ENCODE measurements around the gene ANKRD55. TPM values are rescaled to one million over a fixed set of nuclear protein-coding genes. Genes with fewer than 3 reads are reported as not detected.

The ANKRD55 gene
- 10 to 100 TPM; 14.1 to 14.6 TPM for total RNA-seq

DNA sequence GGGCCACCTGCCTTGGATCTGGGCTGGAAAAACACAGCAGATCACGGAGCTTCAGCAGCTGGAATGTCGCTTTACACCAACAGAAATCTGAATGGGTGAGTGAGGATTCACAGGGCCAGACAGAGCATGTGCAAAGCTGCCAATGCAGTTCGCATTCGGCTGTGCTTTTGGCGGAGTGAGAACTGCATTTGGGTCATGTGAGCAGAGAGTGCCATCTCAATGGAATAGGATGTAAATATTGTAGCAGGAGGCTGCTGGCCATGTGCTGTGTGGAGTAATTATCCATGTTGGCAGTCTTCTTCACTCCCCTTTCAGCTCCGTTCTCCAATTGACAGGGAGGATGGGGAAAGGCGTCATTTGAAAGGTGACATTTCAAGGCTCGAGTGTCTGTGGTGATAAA, at the start of gene ANKRD55:
TSS of gene ANKRD55 (minus strand) at position 101 of the 400 bp plus-strand sequence. CDS start 417 bp downstream, outside the sequence.
- Mint-ChIP-seq H3K36me3 (ENCODE audit: low read depth) (no peaks in the 10 kb centered on the region), H3K27ac (no peak within 1 kb of the TSS), H3K4me3 (no peak within 1 kb of the TSS), H3K9me3 (no peaks in the 10 kb centered on the region), H3K4me1 (ENCODE audit: low read depth) (no peaks in the 10 kb centered on the region), H3K27me3 (ENCODE audit: low read depth) (no peaks in the 10 kb centered on the region)
- DNase-seq, result no peak
- intact Hi-C loops (cut with micrococcal nuclease), result no loop called here
- CTCF ChIA-PET, result interaction anchor here (1.3 kb wide), 1 partner anchor 300 kb away, joined by 3 read pairs; no protein-coding TSS in a partner anchor

DNA sequence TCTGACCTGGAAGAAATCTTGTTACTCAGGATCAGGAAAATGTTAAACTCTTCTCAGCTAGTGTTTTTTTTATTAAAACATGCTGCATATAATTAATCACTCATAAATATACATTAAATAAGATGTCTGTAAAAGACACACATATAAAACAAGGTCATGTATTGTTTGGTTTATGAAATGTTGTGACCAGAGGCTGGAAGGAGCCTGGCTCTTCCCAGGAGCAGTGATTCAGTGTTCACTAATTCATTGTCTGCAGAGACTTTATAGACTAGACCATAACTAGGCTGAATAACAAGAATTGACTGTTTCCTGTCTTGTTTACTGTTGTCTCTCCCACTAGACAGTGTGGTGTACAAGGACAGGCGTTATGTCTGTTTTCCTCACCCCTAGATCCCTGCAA, 49.1 kb upstream of the ANKRD55 start:
- no peaks in the 10 kb centered on the region for H3K4me1 Mint-ChIP-seq (ENCODE audit: low read depth)
- H3K36me3 Mint-ChIP-seq (ENCODE audit: low read depth), result no peaks in the 10 kb centered on the region
- H3K4me3 Mint-ChIP-seq, result no peak overlapping the region
- H3K27ac Mint-ChIP-seq, result no peak overlapping the region
- no peak for DNase-seq
- intact Hi-C loops (cut with micrococcal nuclease), result no loop called here
- CTCF ChIA-PET, result interaction anchor here (0.7 kb wide), 1 partner anchor 12 kb away, joined by 3 read pairs; no protein-coding TSS in a partner anchor
- no peaks in the 10 kb centered on the region for H3K27me3 Mint-ChIP-seq (ENCODE audit: low read depth)
- no peaks in the 10 kb centered on the region for H3K9me3 Mint-ChIP-seq

GRCh38 chr5:56281489-56282165, 48.5 kb upstream of the ANKRD55 start:
- CTCF ChIA-PET, result interaction anchor here (0.7 kb wide), 2 partner anchors 11 to 389 kb away, joined by 3 read pairs; no protein-coding TSS in a partner anchor
- Mint-ChIP-seq H3K36me3 (ENCODE audit: low read depth) (no peaks in the 10 kb centered on the region), H3K27me3 (ENCODE audit: low read depth) (no peaks in the 10 kb centered on the region)

GRCh38 chr5:56279979-56280378, 46.8 kb upstream of the ANKRD55 start:
- H3K9me3 Mint-ChIP-seq, result no peaks in the 10 kb centered on the region
- DNase-seq, result no peak
- H3K27me3 Mint-ChIP-seq (ENCODE audit: low read depth), result no peaks in the 10 kb centered on the region
- H3K4me1 Mint-ChIP-seq (ENCODE audit: low read depth), result no peaks in the 10 kb centered on the region
- no peaks in the 10 kb centered on the region for H3K36me3 Mint-ChIP-seq (ENCODE audit: low read depth)
- no peak overlapping the region for H3K4me3 Mint-ChIP-seq
- H3K27ac Mint-ChIP-seq, result no peak overlapping the region
- CTCF ChIA-PET, result interaction anchor here (0.6 to 0.9 kb wide), 3 partner anchors 9 to 566 kb away, joined by 3 read pairs; no protein-coding TSS in a partner anchor
- intact Hi-C loops (cut with micrococcal nuclease), result no loop called here

More at GRCh38 chr5:56281489-56282165, 48.5 kb upstream of the ANKRD55 start:
- intact Hi-C loops (cut with micrococcal nuclease), result no loop called here
- DNase-seq, result no peak
- Mint-ChIP-seq H3K4me3 (no peak overlapping the region), H3K4me1 (ENCODE audit: low read depth) (no peaks in the 10 kb centered on the region), H3K27ac (no peak overlapping the region), H3K9me3 (no peaks in the 10 kb centered on the region)

DNA sequence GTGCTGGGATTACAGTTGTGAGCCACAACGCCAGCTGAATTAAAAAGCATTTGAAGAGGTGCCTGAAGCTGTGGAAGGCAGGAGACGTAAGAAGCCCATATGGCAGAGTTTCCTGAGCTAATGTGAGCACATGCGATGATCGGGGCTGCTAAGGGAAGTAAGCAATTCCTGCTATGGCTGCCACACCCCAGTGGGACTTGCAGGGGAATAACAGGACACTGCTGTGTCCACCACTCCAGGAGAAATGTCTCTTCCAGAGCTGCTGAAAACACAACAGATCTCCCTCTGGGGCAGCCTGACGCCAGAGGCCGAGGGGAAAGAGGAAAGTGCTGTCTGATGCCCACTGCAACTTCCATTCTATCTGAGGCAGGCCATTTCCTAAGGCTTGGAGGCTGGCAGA, 46.2 kb upstream of the ANKRD55 start:
- Mint-ChIP-seq H3K27me3 (ENCODE audit: low read depth) (no peaks in the 10 kb centered on the region), H3K4me3 (no peak overlapping the region), H3K36me3 (ENCODE audit: low read depth) (no peaks in the 10 kb centered on the region), H3K4me1 (ENCODE audit: low read depth) (no peaks in the 10 kb centered on the region), H3K27ac (no peak overlapping the region), H3K9me3 (no peaks in the 10 kb centered on the region)
- intact Hi-C loops (cut with micrococcal nuclease), result no loop called here
- CTCF ChIA-PET, result interaction anchor here (0.6 to 0.9 kb wide), 3 partner anchors 486 to 567 kb away, joined by 3 to 4 read pairs (median 3); no protein-coding TSS in a partner anchor
- no peak for DNase-seq

DNA sequence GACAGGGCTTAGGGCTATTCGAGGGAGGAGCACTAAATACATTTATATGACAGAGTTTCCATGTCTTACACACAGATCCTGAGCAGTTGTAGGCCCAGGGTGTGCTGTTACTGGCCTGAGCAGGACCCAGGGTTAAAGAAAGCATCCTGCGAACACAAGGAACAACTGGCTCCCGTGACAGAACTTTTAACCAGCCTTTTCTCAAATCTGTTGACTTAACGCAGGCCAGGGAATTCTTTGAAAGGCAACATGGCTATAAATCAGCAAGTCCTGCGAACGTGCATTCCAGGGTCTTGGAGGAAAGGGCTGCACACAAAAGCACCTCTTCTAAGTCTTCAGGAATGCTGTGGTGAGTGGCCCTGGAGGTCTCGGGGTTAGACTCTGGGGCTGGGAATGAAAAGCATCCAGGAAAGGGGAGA, 45.2 kb upstream of the ANKRD55 start:
- intact Hi-C loops (cut with micrococcal nuclease), result no loop called here
- no peaks in the 10 kb centered on the region for H3K27me3 Mint-ChIP-seq (ENCODE audit: low read depth)
- CTCF ChIA-PET, result no interaction called here
- H3K36me3 Mint-ChIP-seq (ENCODE audit: low read depth), result no peaks in the 10 kb centered on the region
- H3K9me3 Mint-ChIP-seq, result no peaks in the 10 kb centered on the region
- H3K4me1 Mint-ChIP-seq (ENCODE audit: low read depth), result no peaks in the 10 kb centered on the region
- DNase-seq, result no peak
- no peak overlapping the region for H3K27ac Mint-ChIP-seq
- H3K4me3 Mint-ChIP-seq, result no peak overlapping the region

DNA sequence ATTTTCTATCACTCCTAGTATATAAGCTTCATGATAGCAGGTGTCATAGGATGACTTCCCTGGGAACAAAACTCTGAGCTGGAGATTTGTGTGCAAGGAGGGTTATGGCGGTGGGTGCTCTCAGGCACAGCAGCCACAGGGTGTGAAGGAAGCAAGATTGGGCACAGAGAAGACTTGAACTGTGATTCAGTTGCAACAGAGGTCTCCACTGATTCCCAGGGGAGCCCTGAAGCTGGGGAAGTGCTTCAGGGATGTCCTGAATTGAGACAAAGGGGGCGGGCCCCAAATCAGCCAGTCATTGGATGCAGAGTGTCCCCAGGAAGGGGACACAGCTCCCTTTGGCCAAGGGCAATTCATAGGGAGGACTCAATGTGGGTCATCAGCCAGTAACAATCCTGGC, 44.4 kb upstream of the ANKRD55 start:
- no peaks in the 10 kb centered on the region for H3K4me1 Mint-ChIP-seq (ENCODE audit: low read depth)
- no peak for DNase-seq
- intact Hi-C loops (cut with micrococcal nuclease), result no loop called here
- no peak overlapping the region for H3K27ac Mint-ChIP-seq
- CTCF ChIA-PET, result no interaction called here
- H3K27me3 Mint-ChIP-seq (ENCODE audit: low read depth), result no peaks in the 10 kb centered on the region
- no peaks in the 10 kb centered on the region for H3K9me3 Mint-ChIP-seq
- no peak overlapping the region for H3K4me3 Mint-ChIP-seq
- H3K36me3 Mint-ChIP-seq (ENCODE audit: low read depth), result no peaks in the 10 kb centered on the region

- no peaks in the 10 kb centered on the region for H3K27me3 Mint-ChIP-seq (ENCODE audit: low read depth)
- intact Hi-C loops (cut with micrococcal nuclease), result loop anchor here (5.0 kb wide), 4 partner anchors 314 to 1164 kb away; no protein-coding TSS in a partner anchor
- CTCF ChIA-PET, result interaction anchor here (2.9 to 5.1 kb wide), 2 partner anchors 9 to 564 kb away, joined by 10 to 82 read pairs; no protein-coding TSS in a partner anchor
- peaks cover 17% of the 10 kb centered on the region for H3K4me1 Mint-ChIP-seq (ENCODE audit: low read depth)
- H3K27ac Mint-ChIP-seq, result no peak overlapping the region
- no peaks in the 10 kb centered on the region for H3K9me3 Mint-ChIP-seq
- no peak overlapping the region for H3K4me3 Mint-ChIP-seq
- DNase-seq, result no peak
- no peaks in the 10 kb centered on the region for H3K36me3 Mint-ChIP-seq (ENCODE audit: low read depth)
Measured at GRCh38 chr5:56273376-56273955, 40.3 kb upstream of the ANKRD55 start.

DNA sequence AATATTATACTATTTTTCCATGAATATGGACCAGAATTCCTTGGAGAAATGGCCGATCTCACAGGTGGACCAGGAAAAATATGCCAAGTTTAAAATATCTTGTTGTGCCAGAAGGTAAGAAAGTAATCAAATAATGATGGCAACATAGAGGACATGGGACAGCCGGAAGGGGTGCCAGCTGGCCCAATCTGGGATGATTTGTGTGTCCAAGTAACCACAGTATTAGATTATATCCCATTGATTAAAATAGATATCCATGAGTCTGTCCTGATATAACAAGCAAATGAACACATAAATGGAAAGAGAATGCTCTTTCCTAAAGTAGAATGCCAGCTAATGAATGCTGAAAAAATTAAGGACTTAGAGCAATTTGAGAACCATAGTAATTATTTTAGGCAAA, 39.6 kb upstream of the ANKRD55 start:
- Mint-ChIP-seq H3K27me3 (ENCODE audit: low read depth) (no peaks in the 10 kb centered on the region), H3K4me1 (ENCODE audit: low read depth) (peaks cover 17% of the 10 kb centered on the region), H3K9me3 (no peaks in the 10 kb centered on the region), H3K4me3 (no peak overlapping the region), H3K27ac (no peak overlapping the region), H3K36me3 (ENCODE audit: low read depth) (no peaks in the 10 kb centered on the region)
- CTCF ChIA-PET, result interaction anchor here (0.6 to 5.1 kb wide), 7 partner anchors 8 to 565 kb away, joined by 3 to 82 read pairs (median 5); no protein-coding TSS in a partner anchor
- intact Hi-C loops (cut with micrococcal nuclease), result loop anchor here (5.0 kb wide), 4 partner anchors 315 to 1165 kb away; no protein-coding TSS in a partner anchor
- no peak for DNase-seq

GRCh38 chr5:56270568-56271392, 37.6 kb upstream of the ANKRD55 start:
- H3K27me3 Mint-ChIP-seq (ENCODE audit: low read depth), result no peaks in the 10 kb centered on the region

GRCh38 chr5:56270058-56270457, 36.9 kb upstream of the ANKRD55 start:
- DNase-seq, result peak; percentile 35
- Mint-ChIP-seq H3K9me3 (no peaks in the 10 kb centered on the region), H3K36me3 (ENCODE audit: low read depth) (no peaks in the 10 kb centered on the region), H3K27me3 (ENCODE audit: low read depth) (no peaks in the 10 kb centered on the region), H3K27ac (peak overlapping the region; percentile 61), H3K4me3 (no peak overlapping the region), H3K4me1 (ENCODE audit: low read depth) (peaks cover 17% of the 10 kb centered on the region)
- CTCF ChIA-PET, result interaction anchor here (0.5 to 5.1 kb wide), 19 partner anchors 12 to 609 kb away, joined by 3 to 82 read pairs (median 4); no protein-coding TSS in a partner anchor
- intact Hi-C loops (cut with micrococcal nuclease), result loop anchor here (1.0 to 5.0 kb wide), 14 partner anchors 59 to 1167 kb away; no protein-coding TSS in a partner anchor

More at GRCh38 chr5:56270568-56271392, 37.6 kb upstream of the ANKRD55 start:
- H3K4me1 Mint-ChIP-seq (ENCODE audit: low read depth), result peaks cover 17% of the 10 kb centered on the region
- CTCF ChIA-PET, result interaction anchor here (0.6 to 5.1 kb wide), 40 partner anchors 10 to 868 kb away, joined by 3 to 82 read pairs (median 4); partner anchors contain the start of gene MAP3K1
- no peaks in the 10 kb centered on the region for H3K36me3 Mint-ChIP-seq (ENCODE audit: low read depth)
- no peaks in the 10 kb centered on the region for H3K9me3 Mint-ChIP-seq
- DNase-seq, result peak; percentile 88
- peak overlapping the region; percentile 61 for H3K27ac Mint-ChIP-seq
- peak overlapping the region; percentile 17 for H3K4me3 Mint-ChIP-seq
- intact Hi-C loops (cut with micrococcal nuclease), result loop anchor here (1.0 to 5.0 kb wide), 14 partner anchors 59 to 1167 kb away; no protein-coding TSS in a partner anchor
